Liver (tissue), 3 donors: ENCODE measurements around the gene DAPK1.

Experiments used
- ATF3 ChIP-seq: IDR thresholded peaks from 2 replicates; pipeline ENCODE4 v1.6.1; 2016; ENCODE audit warnings: antibody characterized with exemption
- EGR1 ChIP-seq, 2 donors: IDR thresholded peaks; 2 replicates each; pipeline ENCODE4 v1.6.1; 2016 to 2018; ENCODE audit warnings: antibody characterized with exemption in 2 of 2, low read depth in 2 of 2
- GABPA ChIP-seq, 2 donors: IDR thresholded peaks in 1 of 2; conservative IDR thresholded peaks in 1 of 2; 2 replicates each; pipeline ENCODE4 v1.6.1; 2016; ENCODE audit warnings: antibody characterized with exemption in 2 of 2, mild to moderate bottlenecking in 1 of 2, moderate library complexity in 1 of 2
- HNF4A ChIP-seq, 2 donors: conservative IDR thresholded peaks; 2 replicates each; pipeline ENCODE4 v1.6.1; 2016; ENCODE audit warnings: antibody characterized with exemption in 2 of 2, mild to moderate bottlenecking in 2 of 2
- JUND ChIP-seq, 2 donors: IDR thresholded peaks; 2 replicates each; pipeline ENCODE4 v1.6.1; 2016; ENCODE audit warnings: antibody characterized with exemption in 2 of 2
- RAD21 ChIP-seq, 2 donors: IDR thresholded peaks; 2 replicates each; pipeline ENCODE4 v1.6.1; 2016; ENCODE audit warnings: antibody characterized with exemption in 2 of 2, mild to moderate bottlenecking in 2 of 2
- TAF1 ChIP-seq: conservative IDR thresholded peaks from 2 replicates; pipeline ENCODE4 v1.6.1; 2016; ENCODE audit warnings: antibody characterized with exemption, mild to moderate bottlenecking
- YY1 ChIP-seq: IDR thresholded peaks from 2 replicates; pipeline ENCODE4 v1.6.1; 2016; ENCODE audit warnings: antibody characterized with exemption, mild to moderate bottlenecking
- TF ChIP-seq, protein P1 (sequence below): fragments of 150-350 bp; IDR thresholded peaks from 2 replicates; pipeline ENCODE4 v1.5.1; 2017; ENCODE audit warnings: improper control_type of control experiment, low read depth, low read length; ENCODE audit not compliant: missing input control
- TF ChIP-seq, protein P2 (sequence below): IDR thresholded peaks from 2 replicates; pipeline ENCODE4 v1.6.1; 2016; ENCODE audit warnings: antibody characterized with exemption, mild to moderate bottlenecking
- TF ChIP-seq, protein P3 (sequence below): IDR thresholded peaks from 2 replicates; pipeline ENCODE4 v1.6.1; 2016; ENCODE audit warnings: antibody characterized with exemption
- TF ChIP-seq, protein P4 (sequence below): IDR thresholded peaks from 2 replicates; pipeline ENCODE4 v1.6.1; 2016; ENCODE audit warnings: antibody characterized with exemption
- donor health status: healthy.
- donor health status: healthy.

GRCh38 chr9:87751423-87751822 lies 253.8 kb downstream of the DAPK1 start:
- TF ChIP-seq, protein P1, sequence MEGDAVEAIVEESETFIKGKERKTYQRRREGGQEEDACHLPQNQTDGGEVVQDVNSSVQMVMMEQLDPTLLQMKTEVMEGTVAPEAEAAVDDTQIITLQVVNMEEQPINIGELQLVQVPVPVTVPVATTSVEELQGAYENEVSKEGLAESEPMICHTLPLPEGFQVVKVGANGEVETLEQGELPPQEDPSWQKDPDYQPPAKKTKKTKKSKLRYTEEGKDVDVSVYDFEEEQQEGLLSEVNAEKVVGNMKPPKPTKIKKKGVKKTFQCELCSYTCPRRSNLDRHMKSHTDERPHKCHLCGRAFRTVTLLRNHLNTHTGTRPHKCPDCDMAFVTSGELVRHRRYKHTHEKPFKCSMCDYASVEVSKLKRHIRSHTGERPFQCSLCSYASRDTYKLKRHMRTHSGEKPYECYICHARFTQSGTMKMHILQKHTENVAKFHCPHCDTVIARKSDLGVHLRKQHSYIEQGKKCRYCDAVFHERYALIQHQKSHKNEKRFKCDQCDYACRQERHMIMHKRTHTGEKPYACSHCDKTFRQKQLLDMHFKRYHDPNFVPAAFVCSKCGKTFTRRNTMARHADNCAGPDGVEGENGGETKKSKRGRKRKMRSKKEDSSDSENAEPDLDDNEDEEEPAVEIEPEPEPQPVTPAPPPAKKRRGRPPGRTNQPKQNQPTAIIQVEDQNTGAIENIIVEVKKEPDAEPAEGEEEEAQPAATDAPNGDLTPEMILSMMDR = no peak
- TF ChIP-seq TAF1 = no peak
- TF ChIP-seq, protein P2, sequence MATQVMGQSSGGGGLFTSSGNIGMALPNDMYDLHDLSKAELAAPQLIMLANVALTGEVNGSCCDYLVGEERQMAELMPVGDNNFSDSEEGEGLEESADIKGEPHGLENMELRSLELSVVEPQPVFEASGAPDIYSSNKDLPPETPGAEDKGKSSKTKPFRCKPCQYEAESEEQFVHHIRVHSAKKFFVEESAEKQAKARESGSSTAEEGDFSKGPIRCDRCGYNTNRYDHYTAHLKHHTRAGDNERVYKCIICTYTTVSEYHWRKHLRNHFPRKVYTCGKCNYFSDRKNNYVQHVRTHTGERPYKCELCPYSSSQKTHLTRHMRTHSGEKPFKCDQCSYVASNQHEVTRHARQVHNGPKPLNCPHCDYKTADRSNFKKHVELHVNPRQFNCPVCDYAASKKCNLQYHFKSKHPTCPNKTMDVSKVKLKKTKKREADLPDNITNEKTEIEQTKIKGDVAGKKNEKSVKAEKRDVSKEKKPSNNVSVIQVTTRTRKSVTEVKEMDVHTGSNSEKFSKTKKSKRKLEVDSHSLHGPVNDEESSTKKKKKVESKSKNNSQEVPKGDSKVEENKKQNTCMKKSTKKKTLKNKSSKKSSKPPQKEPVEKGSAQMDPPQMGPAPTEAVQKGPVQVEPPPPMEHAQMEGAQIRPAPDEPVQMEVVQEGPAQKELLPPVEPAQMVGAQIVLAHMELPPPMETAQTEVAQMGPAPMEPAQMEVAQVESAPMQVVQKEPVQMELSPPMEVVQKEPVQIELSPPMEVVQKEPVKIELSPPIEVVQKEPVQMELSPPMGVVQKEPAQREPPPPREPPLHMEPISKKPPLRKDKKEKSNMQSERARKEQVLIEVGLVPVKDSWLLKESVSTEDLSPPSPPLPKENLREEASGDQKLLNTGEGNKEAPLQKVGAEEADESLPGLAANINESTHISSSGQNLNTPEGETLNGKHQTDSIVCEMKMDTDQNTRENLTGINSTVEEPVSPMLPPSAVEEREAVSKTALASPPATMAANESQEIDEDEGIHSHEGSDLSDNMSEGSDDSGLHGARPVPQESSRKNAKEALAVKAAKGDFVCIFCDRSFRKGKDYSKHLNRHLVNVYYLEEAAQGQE = no peak
- TF ChIP-seq, protein P3, sequence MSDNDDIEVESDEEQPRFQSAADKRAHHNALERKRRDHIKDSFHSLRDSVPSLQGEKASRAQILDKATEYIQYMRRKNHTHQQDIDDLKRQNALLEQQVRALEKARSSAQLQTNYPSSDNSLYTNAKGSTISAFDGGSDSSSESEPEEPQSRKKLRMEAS = peak; percentile 59
- TF ChIP-seq, protein P4, sequence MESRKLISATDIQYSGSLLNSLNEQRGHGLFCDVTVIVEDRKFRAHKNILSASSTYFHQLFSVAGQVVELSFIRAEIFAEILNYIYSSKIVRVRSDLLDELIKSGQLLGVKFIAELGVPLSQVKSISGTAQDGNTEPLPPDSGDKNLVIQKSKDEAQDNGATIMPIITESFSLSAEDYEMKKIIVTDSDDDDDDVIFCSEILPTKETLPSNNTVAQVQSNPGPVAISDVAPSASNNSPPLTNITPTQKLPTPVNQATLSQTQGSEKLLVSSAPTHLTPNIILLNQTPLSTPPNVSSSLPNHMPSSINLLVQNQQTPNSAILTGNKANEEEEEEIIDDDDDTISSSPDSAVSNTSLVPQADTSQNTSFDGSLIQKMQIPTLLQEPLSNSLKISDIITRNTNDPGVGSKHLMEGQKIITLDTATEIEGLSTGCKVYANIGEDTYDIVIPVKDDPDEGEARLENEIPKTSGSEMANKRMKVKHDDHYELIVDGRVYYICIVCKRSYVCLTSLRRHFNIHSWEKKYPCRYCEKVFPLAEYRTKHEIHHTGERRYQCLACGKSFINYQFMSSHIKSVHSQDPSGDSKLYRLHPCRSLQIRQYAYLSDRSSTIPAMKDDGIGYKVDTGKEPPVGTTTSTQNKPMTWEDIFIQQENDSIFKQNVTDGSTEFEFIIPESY = no peak
- TF ChIP-seq GABPA (IDR thresholded peaks at IDR 0.05 in 1 of 2, conservative IDR thresholded peaks at IDR 0.05 in 1 of 2) = no peak
- peak; percentile 13 to 35 for TF ChIP-seq JUND (IDR thresholded peaks at IDR 0.05)
- TF ChIP-seq RAD21 (IDR thresholded peaks at IDR 0.05) = peak in 1 of 2 donors; percentile 40
- no peak for TF ChIP-seq EGR1 (IDR thresholded peaks at IDR 0.05; ENCODE audit: low read depth in 2 of 2)
- peak; percentile 47 for TF ChIP-seq YY1
- TF ChIP-seq ATF3 = peak; percentile 31
- peak; percentile 84 to 85 for TF ChIP-seq HNF4A (conservative IDR thresholded peaks at IDR 0.05)
